HG03045 (cell line): Measurements from ENCODE around the gene SYT12.
"Not testable (repeated sequence)": the region's sequence is repeated elsewhere in the genome, so short reads cannot be mapped to it uniquely, and the experiment has no call there.

Source experiments
- ATAC-seq: cut with Tn5 transposase; IDR thresholded peaks from one replicate; pipeline ENCODE4 v1.9.1; 2021; ENCODE audit warnings: mild to moderate bottlenecking, moderate library complexity; ENCODE audit not compliant: unreplicated experiment

The SYT12 gene

GRCh38 chr11:66996609-66997273, 26.2 kb upstream of the SYT12 start:
- no peak for ATAC-seq

- ATAC-seq, result no peak
Measured at GRCh38 chr11:66999555-66999954, 23.4 kb upstream of the SYT12 start.

GRCh38 chr11:67001332-67001731, 21.6 kb upstream of the SYT12 start:
- ATAC-seq, result no peak

GRCh38 chr11:67002297-67002913, 20.5 kb upstream of the SYT12 start:
- ATAC-seq, result no peak

- no peak for ATAC-seq
Measured at GRCh38 chr11:67002921-67003411, 20.0 kb upstream of the SYT12 start.

GRCh38 chr11:67005200-67005599, 17.7 kb upstream of the SYT12 start:
- not testable (repeated sequence) for ATAC-seq

GRCh38 chr11:67006029-67006884, 16.7 kb upstream of the SYT12 start:
- ATAC-seq, result no peak

- no peak for ATAC-seq
Measured at GRCh38 chr11:67007126-67007525, 15.8 kb upstream of the SYT12 start.

GRCh38 chr11:67010296-67010905, 12.5 kb upstream of the SYT12 start:
- ATAC-seq, result no peak

- no peak for ATAC-seq
Measured at GRCh38 chr11:67013511-67014045, 9.4 kb upstream of the SYT12 start.

- ATAC-seq, result no peak
Measured at GRCh38 chr11:67014343-67014742, 8.6 kb upstream of the SYT12 start.

GRCh38 chr11:67015048-67015447, 7.9 kb upstream of the SYT12 start:
- no peak for ATAC-seq

GRCh38 chr11:67016550-67016949, 6.4 kb upstream of the SYT12 start:
- no peak for ATAC-seq

GRCh38 chr11:67020949-67021348, 2.0 kb upstream of the SYT12 start:
- ATAC-seq, result no peak

GRCh38 chr11:67022341-67022933, 497 bp upstream of the SYT12 start:
- ATAC-seq, result no peak

- ATAC-seq, result no peak
Measured at GRCh38 chr11:67023957-67024353, 1.0 kb downstream of the SYT12 start.

GRCh38 chr11:67024410-67024809, 1.5 kb downstream of the SYT12 start:
- ATAC-seq, result no peak

- no peak for ATAC-seq
Measured at GRCh38 chr11:67024966-67025365, 2.0 kb downstream of the SYT12 start.

GRCh38 chr11:67025750-67026149, 2.8 kb downstream of the SYT12 start:
- no peak for ATAC-seq

- no peak for ATAC-seq
Measured at GRCh38 chr11:67026941-67027340, 4.0 kb downstream of the SYT12 start.

- ATAC-seq, result no peak
Measured at GRCh38 chr11:67027483-67027930, 4.6 kb downstream of the SYT12 start.
